Measurements from ENCODE around the gene LBP.
"Not testable (repeated sequence)": the region's sequence is repeated elsewhere in the genome, so short reads cannot be mapped to it uniquely, and the experiment has no call there.

LBP gene

GRCh38 chr20:38321959-38322598 lies 24.2 kb upstream of the LBP start:
- DNase-seq, result peak; percentile 65

- no peak for DNase-seq
Observed at GRCh38 chr20:38324159-38324558, 22.1 kb upstream of the LBP start.

DNA sequence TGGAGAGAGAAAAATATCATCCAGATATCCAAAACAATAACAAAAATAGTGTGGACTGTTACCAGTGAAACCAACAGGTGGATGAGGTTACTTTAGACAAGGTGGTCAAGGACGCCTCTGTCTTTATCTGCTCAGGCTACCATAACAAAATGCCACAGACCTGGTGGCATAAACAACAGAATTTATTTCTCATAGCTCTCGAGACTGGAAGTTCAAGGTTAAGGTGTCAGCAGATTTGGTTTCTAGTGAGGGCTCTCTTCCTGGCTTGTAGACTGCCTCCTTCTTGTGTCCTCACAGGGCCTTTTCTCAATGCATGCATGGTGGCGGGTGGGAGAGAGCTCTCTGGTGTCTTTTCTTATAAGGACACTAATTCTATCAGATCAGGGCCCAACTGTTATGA lies 21.1 kb upstream of the LBP start:
- no peak for DNase-seq

- no peak for DNase-seq
Observed at GRCh38 chr20:38325905-38326304, 20.4 kb upstream of the LBP start.

DNA sequence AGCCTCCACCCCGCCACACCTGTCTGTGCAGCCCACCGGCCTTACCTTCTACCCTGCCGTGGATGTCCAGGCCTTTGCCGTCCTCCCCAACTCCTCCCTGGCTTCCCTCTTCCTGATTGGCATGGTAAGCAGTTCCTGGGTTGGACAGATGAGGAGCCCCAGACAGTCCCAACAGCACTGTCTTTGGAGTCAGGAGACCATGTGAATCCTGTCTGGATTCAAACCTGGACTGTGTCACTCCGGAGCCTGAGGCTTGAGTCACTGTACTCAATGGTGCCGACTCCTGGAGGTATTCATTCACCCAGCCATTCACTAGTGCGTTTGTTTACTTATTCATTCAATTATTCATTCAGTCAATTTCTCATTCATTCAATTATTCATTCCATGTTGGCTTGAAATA lies 20.0 kb upstream of the LBP start:
- DNase-seq, result no peak

DNA sequence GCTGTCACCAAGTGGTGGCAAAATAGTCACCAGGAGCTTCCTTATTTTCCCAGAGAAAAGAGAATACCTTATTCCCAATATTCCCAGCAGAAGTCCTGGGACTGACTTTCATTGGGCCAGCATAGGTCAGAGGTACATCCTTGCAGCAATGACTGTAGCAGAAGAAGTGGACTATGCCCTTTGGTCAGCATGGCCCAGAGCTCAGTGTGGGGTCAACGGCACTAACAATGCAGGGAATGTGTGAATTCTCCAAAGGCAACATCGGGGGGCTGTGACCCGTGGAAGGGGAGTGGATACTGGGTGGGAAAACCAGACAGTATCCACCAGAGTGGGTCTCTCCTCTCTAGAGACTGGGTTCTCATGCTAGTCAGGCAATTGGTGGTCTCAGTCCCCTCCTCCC lies 15.6 kb upstream of the LBP start:
- no peak for DNase-seq

DNA sequence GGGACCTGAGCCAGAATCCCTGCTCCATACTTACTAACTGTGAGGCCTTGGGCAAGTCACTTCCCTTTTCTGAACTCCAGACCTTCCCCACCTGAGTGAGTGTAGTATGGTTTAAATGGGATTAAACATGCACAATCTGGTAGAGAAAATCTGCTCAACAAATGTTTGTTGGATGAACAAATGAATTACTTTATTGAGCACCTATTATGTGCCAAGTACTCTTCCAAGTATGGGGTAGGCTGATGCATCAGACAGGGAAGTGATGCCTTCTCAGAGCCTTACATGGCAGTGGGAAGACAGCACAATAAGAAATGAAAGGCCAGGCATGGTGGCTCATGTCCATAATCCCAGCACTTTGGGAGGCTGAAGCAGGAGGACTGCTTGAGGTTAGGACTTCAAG lies 15.0 kb upstream of the LBP start:
- no peak for DNase-seq

GRCh38 chr20:38331814-38332213 lies 14.5 kb upstream of the LBP start:
- DNase-seq, result no peak

DNA sequence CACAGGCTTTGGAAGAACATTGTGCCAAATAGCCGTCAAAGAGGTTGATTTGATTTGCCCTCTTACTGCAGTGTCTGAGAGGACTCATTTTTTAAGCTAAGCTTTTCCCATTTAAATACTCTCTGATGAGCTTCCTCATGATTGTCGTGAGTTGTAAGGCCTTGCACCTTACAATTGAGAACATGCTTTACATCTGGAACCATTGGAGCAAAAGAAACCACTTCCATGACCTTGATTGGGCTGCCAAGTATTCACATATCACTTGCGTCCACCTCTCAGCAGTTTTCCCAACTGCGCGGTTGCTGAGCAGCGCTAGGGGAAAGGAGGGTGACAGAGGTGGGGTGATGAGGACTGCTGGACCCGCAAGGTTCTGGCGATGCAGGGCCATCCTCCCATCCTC lies 12.3 kb upstream of the LBP start:
- DNase-seq, result no peak

- no peak for DNase-seq
Observed at GRCh38 chr20:38336726-38337125, 9.6 kb upstream of the LBP start.

DNA sequence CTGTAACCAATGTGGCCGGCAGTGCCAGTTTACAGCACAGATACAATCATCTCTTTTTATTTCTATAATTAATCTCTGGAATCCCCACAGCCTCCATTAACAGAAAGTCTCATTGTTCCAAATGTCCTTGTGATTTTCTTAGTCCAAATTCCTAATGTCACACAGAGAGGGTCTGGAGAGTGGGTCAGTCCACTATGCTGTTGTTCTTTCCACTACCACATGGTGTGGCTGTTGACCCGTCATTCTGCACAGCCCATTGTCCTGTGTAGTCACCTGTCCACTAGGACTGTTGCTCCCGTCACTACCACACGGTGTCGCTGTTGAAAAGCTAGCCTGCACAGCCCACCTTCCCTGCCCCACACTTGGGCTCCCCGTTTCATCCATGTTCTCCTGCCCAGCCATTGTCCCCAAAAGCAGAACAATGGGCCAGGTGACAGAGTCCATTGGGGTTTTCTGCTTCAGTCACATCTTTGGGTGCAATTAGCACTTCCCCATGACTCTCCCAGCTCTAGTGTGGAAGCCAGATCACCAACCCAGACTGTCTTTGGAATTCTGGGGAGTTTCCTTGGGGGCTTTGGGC lies 8.6 kb upstream of the LBP start:
- DNase-seq, result no peak

- DNase-seq, result no peak
Observed at GRCh38 chr20:38338849-38339520, 7.3 kb upstream of the LBP start.

- not testable (repeated sequence) for DNase-seq
Observed at GRCh38 chr20:38339521-38339896, 6.8 kb upstream of the LBP start.

DNA sequence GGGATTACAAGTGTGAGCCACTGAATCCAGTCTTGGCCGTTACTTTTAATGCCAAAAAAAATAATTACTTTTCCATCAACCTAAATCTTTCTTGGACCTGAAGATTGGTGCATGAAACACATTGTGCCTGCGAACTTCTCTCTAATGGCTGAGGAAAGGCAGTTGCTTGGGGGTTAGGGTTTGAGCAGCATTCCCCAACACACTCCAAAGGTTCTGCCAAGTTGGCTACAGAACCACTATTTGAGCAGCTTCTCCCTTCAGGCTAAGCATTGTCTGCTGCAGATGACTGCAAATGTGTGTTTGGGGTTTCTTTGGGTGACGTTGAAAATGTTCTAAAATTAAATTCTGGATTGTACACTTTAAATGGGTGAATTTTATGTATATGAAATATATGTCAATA lies 6.3 kb upstream of the LBP start:
- no peak for DNase-seq

DNA sequence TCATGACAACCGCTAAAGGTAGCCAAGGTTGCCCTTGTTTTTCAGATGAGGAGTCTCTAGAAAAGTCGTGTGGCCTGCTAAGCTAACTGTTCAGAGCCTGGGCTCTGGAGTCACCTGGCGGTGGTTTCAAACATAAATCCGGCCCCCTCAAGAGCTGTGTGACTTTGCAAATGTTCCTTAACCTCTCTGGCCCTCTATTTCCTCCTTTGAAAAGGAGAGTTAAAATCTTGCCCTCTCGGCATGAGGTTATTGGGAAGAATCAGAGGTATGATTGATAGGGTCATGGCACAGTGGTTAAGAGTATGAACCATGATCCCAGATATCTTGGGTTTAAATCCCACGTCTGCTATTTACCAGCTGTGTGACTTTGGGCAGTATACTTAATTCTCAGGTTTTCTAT lies 5.6 kb upstream of the LBP start:
- no peak for DNase-seq

GRCh38 chr20:38342216-38342615 lies 4.1 kb upstream of the LBP start:
- DNase-seq, result no peak

DNA sequence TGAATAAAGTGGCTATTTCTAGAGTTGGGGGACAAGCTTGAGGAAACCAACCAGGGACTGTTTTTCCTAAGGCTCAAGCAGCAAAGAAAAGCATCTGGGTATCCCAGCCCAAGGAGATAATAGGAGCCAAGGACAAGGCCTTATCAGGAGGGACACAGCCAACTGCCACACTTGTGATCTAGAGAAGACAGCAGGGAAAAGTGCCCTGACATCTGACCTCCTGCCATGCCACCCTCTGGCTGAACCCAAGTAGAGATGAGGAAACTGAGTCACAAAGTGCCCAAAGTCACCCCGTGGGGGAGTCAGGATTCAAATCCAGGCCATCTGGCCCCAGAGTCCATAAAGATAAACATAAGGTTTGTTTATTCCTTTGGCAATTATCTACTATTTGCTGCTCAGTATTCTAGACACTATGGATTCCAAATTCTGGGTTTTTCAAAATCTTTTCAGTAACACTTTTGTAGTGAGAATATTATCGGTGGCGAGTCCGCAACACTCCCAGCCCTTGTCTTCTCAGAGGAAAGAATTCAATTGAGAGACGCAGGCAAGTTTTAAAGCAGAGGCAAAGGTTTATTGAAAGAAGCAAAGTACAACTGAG lies 3.5 kb upstream of the LBP start:
- no peak for DNase-seq

GRCh38 chr20:38343311-38344106 lies 2.8 kb upstream of the LBP start:
- DNase-seq, result peak; percentile 7

DNA sequence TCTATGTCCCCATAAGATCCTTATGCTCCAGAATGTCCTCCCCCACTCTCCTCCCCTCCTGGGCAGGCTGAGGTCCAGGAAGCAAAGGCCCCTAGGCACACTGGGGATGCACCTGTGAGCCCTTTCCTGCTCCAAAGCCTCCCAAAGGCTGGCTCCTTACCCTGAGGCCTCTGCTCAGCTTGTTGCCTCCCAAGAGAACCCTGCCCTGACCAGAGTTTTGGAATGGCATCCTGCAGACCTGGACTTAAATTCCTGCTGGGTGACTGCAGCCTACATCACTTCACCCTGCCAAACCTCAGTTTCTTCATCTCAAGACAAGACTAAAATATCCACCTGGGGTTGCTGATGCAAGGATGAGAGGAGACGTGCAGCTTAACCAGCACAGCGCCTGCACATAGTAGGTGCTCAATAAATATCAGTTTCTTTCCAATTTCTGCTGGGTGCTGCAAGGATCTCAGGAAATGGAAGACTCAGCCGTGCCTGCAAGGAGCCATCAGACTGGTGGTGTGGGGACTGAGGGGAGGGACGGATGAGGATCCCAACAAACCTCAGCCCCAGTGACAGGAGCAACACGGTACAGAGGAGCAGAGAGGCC lies 2.1 kb upstream of the LBP start:
- no peak for DNase-seq

GRCh38 chr20:38345643-38346042 lies 639 bp upstream of the LBP start:
- DNase-seq, result no peak

DNA sequence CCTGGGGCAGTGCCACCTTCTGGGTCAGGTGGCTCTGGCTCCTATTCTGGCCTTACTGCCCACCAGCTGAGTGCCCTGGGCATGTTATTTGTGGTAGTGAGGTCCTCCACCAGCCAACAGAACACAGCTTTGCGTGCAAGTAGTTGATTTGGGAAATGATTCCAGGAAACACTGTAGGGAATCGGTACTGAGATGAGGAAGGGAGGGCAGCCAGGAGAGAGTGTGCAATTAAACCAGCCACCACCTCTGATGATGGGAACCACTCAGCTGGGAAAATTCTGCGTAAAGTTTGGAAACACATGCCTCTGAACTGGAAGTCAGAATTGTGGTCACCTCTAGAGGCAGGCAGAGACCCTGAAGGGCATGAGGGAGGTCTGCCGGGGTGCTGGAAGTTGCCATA lies 459 bp downstream of the LBP start:
- no peak for DNase-seq

DNA sequence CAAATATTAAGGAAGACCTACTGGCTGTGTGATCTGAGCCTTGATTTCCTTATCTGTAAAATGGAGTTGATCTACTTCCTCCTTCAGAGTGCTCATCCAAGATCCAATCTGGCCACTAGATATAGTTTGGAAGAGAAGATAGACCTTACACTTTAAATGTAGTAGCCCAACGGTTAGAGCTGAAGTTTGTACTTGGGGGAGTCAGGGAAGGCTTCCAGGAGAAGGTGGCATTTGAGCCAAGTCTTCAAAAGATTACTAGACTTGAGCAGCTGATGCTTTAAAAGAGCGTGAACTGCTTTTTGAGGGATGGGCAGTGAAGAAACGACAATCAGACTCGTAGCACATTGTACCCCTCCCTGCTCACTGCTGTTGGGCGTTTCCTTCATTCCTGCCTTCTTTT lies 3.6 kb downstream of the LBP start:
- no peak for DNase-seq
